Activated B cell treated with CpG ODN at 0.5 μM for 24 hours (primary cell): Measurements from ENCODE around the gene TTC12. TPM values are rescaled to one million over a fixed set of nuclear protein-coding genes. Genes with fewer than 3 reads are reported as not detected.

Experiments
- ATAC-seq: fragments of 200-7000 bp; cut with Tn5 transposase; one replicate; pipeline ENCODE4 v1.10.0; 2021; ENCODE audit warnings: low read depth, mild to moderate bottlenecking, moderate library complexity
- CTCF ChIA-PET: fragments of 350-600 bp; sonication (Branson Sonifier 250); formaldehyde crosslinking; loops from one replicate; lab custom pipeline; 2021; ENCODE audit warnings: antibody characterized with exemption; lab: Charles Lee
- POLR2A ChIA-PET: fragments of 350-600 bp; sonication (Branson Sonifier 250); formaldehyde crosslinking; loops from one replicate; lab custom pipeline; 2021; ENCODE audit warnings: antibody characterized with exemption; lab: Charles Lee
- DNase-seq: peaks from one replicate; pipeline ENCODE4 v3.0.0; 2022
- H3K27ac Mint-ChIP-seq: one replicate; pipeline ENCODE4 v1.8.0; 2020; ENCODE audit warnings: mixed read lengths
- H3K27me3 Mint-ChIP-seq: one replicate; pipeline ENCODE4 v1.8.0; 2021; ENCODE audit warnings: mixed read lengths
- H3K36me3 Mint-ChIP-seq: one replicate; pipeline ENCODE4 v1.8.0; 2021; ENCODE audit warnings: low read depth, mixed read lengths
- H3K4me1 Mint-ChIP-seq: one replicate; pipeline ENCODE4 v1.8.0; 2021; ENCODE audit warnings: mixed read lengths
- H3K4me3 Mint-ChIP-seq: one replicate; pipeline ENCODE4 v1.8.0; 2020; ENCODE audit warnings: mild to moderate bottlenecking, mixed read lengths
- H3K9me3 Mint-ChIP-seq: one replicate; pipeline ENCODE4 v1.8.0; 2020; ENCODE audit warnings: mixed read lengths
- intact Hi-C: fragments of 100-400 bp; cut with micrococcal nuclease; formaldehyde crosslinking; loops from one replicate; pipeline ENCODE4 v1.15.1; 2024
- total RNA-seq: library from RNA; stranded (reverse); gene quantifications from 2 replicates; pipeline ENCODE4 v1.2.3, GENCODE V29; 2022
- TF ChIP-seq, protein P1 (sequence below): fragments of 200-600 bp; IDR thresholded peaks from one replicate; pipeline ENCODE4 v1.8.0; 2022; ENCODE audit warnings: antibody characterized with exemption, mild to moderate bottlenecking

TTC12 gene
- total RNA-seq, 1 donor from 2014 or later: 25.2 TPM

DNA sequence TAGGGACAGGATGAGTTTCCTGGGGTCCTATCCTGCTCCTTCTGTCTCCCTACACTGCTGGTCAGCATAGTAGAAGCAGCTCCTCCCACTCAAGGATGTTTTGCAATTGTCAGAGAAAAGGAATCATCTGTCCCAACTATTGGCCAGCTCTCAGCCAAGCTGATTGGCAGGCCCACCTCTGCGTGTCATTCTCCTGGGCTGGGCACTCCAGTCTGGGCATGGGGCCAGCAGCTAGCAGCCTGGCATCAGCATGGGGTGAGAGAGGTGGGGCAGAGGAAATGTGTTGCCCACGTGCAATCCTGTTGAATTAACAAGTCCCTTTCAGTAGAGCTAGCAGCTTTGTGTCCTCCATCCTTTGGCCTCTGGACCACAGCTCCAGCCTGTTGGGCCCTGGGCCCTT lies 87.3 kb downstream of the TTC12 start:
- H3K9me3 Mint-ChIP-seq: no peaks in the 10 kb centered on the region
- no peaks in the 10 kb centered on the region for H3K36me3 Mint-ChIP-seq
- no peaks in the 10 kb centered on the region for H3K4me1 Mint-ChIP-seq
- POLR2A ChIA-PET: interaction anchor here (0.6 kb wide), 1 partner anchor 8 kb away, joined by 3 read pairs; no protein-coding TSS in a partner anchor
- ATAC-seq (no peak), DNase-seq (no peak)
- TF ChIP-seq, protein P1, sequence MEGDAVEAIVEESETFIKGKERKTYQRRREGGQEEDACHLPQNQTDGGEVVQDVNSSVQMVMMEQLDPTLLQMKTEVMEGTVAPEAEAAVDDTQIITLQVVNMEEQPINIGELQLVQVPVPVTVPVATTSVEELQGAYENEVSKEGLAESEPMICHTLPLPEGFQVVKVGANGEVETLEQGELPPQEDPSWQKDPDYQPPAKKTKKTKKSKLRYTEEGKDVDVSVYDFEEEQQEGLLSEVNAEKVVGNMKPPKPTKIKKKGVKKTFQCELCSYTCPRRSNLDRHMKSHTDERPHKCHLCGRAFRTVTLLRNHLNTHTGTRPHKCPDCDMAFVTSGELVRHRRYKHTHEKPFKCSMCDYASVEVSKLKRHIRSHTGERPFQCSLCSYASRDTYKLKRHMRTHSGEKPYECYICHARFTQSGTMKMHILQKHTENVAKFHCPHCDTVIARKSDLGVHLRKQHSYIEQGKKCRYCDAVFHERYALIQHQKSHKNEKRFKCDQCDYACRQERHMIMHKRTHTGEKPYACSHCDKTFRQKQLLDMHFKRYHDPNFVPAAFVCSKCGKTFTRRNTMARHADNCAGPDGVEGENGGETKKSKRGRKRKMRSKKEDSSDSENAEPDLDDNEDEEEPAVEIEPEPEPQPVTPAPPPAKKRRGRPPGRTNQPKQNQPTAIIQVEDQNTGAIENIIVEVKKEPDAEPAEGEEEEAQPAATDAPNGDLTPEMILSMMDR: no peak
- H3K4me3 Mint-ChIP-seq: no peak overlapping the region
- CTCF ChIA-PET: no interaction called here
- intact Hi-C loops: no loop called here
- peaks cover 2% of the 10 kb centered on the region for H3K27me3 Mint-ChIP-seq
- H3K27ac Mint-ChIP-seq: no peak overlapping the region

- no peak overlapping the region for H3K4me3 Mint-ChIP-seq
- H3K36me3 Mint-ChIP-seq: no peaks in the 10 kb centered on the region
- ATAC-seq (no peak), DNase-seq (no peak)
- TF ChIP-seq, protein P1: no peak
- H3K4me1 Mint-ChIP-seq: no peaks in the 10 kb centered on the region
- H3K9me3 Mint-ChIP-seq: no peaks in the 10 kb centered on the region
- ChIA-PET CTCF (no interaction called here), POLR2A (no interaction called here)
- intact Hi-C loops: no loop called here
- peaks cover 2% of the 10 kb centered on the region for H3K27me3 Mint-ChIP-seq
- H3K27ac Mint-ChIP-seq: no peak overlapping the region
Measured at GRCh38 chr11:113404859-113405430, 90.6 kb downstream of the TTC12 start.

- peaks cover 2% of the 10 kb centered on the region for H3K27me3 Mint-ChIP-seq
- no peaks in the 10 kb centered on the region for H3K4me1 Mint-ChIP-seq
- no peak for ATAC-seq
- POLR2A ChIA-PET: no interaction called here
- no peak for DNase-seq
- intact Hi-C loops: no loop called here
- no peaks in the 10 kb centered on the region for H3K36me3 Mint-ChIP-seq
- CTCF ChIA-PET: no interaction called here
- H3K27ac Mint-ChIP-seq: no peak overlapping the region
- H3K9me3 Mint-ChIP-seq: no peaks in the 10 kb centered on the region
- TF ChIP-seq, protein P1: no peak
- H3K4me3 Mint-ChIP-seq: no peak overlapping the region
Measured at GRCh38 chr11:113405724-113406478, 91.5 kb downstream of the TTC12 start.

DNA sequence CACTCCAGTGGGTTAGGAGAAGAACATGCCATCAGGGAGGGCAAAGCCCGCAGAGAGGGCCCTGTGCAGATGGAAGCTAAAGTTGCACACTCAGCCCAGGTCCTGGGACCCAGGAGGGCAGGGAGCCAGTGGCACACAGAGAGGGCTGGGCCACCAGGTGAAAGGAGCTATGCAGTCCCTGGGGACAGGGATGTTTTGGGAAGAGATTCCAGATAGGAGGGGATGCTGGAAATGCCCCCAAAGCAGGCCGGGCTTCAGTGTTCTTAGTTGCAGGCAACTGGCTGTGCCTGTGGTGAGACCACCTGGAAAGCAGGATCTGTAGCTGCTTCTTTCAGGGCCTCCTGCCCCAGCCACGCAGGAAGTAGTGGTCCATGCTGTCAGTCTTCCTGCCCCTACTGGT lies 92.8 kb downstream of the TTC12 start:
- POLR2A ChIA-PET: no interaction called here
- Mint-ChIP-seq H3K36me3 (no peaks in the 10 kb centered on the region), H3K4me1 (no peaks in the 10 kb centered on the region), H3K9me3 (no peaks in the 10 kb centered on the region), H3K27ac (no peak overlapping the region), H3K4me3 (no peak overlapping the region), H3K27me3 (peaks cover 2% of the 10 kb centered on the region)
- CTCF ChIA-PET: no interaction called here
- TF ChIP-seq, protein P1: no peak
- intact Hi-C loops: no loop called here
- ATAC-seq: no peak
- no peak for DNase-seq

DNA sequence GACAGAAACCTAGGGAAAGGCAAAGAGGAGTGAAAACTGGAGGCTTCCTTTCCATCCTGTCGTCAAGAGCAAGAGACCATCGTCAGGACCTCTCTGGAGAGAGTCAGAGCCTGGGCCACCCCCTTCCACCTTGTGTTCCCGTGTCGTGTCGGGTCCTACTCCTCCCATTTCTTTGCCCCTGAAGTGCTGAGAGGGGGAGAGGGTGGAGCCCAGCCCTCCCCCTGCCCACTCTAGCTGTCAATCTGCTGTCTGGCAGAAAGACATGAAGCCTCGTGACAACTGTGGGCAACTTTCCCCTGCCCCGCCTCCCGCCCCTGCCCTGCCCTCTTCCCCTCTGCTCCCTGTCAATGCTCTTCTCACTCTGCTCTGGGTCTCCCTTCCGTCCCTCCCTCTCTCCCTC lies 93.8 kb downstream of the TTC12 start:
- H3K27ac Mint-ChIP-seq: no peak overlapping the region
- no peaks in the 10 kb centered on the region for H3K4me1 Mint-ChIP-seq
- ATAC-seq: no peak
- TF ChIP-seq, protein P1: no peak
- H3K4me3 Mint-ChIP-seq: no peak overlapping the region
- intact Hi-C loops: no loop called here
- POLR2A ChIA-PET: no interaction called here
- no peaks in the 10 kb centered on the region for H3K36me3 Mint-ChIP-seq
- DNase-seq: no peak
- CTCF ChIA-PET: no interaction called here
- peaks cover 2% of the 10 kb centered on the region for H3K27me3 Mint-ChIP-seq
- H3K9me3 Mint-ChIP-seq: no peaks in the 10 kb centered on the region
